AG09319 (cell line): ENCODE results near the gene TOMM40.

ENCODE experiments used
- DNase-seq: peaks from one replicate; pipeline ENCODE4 v3.0.0-alpha.2; 2010; ENCODE audit warnings: low read depth; ENCODE audit errors: extremely low read depth
- CTCF ChIP-seq: IDR thresholded peaks from 2 replicates; pipeline ENCODE4 v1.5.1; 2011; ENCODE audit warnings: low read depth, mild to moderate bottlenecking, inconsistent platforms, low read length, moderate library complexity

The TOMM40 gene

GRCh38 chr19:44891016-44891882 lies at the start of gene TOMM40:
TSS of gene TOMM40 (plus strand) at chr19:44891254. CDS start at chr19:44891416, 162 bp downstream.
- DNase-seq, result peak; percentile 99

DNA sequence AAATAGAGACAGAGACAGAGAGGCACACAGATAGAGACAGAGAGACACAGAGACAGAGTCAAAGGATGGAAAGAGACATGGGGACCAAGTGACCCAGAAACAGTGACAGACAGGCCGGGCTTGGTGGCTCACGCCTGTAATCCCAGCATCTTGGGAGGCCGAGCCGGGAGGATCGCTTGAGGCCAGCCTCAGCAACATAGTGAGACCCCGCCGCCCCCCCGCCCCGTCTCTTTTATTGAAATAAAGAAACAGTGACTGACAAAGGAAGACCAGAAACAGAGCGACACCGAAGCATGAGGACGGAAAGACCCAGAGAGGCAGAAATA lies 45.8 kb upstream of the TOMM40 start:
- no peak for DNase-seq
- no peak for TF ChIP-seq CTCF

More at GRCh38 chr19:44891016-44891882, at the start of gene TOMM40:
- no peak for TF ChIP-seq CTCF

DNA sequence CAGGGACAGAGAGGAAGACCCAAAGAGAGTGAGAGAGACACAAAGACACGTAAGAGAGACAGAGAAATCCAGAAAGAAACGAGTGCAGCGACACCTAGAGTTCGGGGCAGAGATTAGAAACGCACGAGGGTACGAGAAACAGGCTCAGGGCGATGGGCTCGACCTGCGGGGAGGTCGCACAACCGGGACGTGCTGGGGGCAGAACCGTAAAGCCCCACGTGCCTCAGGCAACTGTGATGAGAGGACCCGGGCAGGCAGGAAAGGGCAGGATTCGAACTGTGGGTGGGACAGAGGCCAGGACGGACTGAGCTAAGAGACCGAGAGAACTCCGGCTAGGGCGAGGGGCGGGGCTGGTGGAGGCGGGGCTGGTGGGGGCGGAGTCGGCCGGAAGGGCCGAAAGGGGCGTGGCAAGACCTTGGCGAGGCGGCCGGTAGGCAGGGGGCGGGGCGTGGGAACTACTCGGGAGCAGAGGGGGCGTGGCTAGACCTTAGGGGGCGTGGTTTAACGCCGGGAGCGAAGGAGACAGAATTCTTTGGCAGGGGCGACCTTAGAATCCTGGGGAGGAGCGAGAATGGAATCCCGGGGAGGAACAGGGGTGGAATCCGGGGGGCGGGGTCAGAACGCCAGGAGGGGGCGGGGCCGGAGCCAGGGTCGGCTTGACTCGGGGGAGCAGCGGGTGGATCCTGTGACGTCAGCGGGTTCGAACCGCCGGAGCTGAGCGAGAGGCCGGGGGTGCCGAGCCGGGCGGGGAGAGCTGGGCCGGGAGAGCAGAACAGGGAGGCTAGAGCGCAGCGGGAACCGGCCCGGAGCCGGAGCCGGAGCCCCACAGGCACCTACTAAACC lies 45.2 kb upstream of the TOMM40 start, which contains the start of gene NECTIN2:
NECTIN2 (plus strand) TSS at position 686 of the 843 bp plus-strand sequence. CDS start 229 bp downstream, outside the sequence.
- DNase-seq, result peak; percentile 98
- peak; percentile 83 for TF ChIP-seq CTCF

DNA sequence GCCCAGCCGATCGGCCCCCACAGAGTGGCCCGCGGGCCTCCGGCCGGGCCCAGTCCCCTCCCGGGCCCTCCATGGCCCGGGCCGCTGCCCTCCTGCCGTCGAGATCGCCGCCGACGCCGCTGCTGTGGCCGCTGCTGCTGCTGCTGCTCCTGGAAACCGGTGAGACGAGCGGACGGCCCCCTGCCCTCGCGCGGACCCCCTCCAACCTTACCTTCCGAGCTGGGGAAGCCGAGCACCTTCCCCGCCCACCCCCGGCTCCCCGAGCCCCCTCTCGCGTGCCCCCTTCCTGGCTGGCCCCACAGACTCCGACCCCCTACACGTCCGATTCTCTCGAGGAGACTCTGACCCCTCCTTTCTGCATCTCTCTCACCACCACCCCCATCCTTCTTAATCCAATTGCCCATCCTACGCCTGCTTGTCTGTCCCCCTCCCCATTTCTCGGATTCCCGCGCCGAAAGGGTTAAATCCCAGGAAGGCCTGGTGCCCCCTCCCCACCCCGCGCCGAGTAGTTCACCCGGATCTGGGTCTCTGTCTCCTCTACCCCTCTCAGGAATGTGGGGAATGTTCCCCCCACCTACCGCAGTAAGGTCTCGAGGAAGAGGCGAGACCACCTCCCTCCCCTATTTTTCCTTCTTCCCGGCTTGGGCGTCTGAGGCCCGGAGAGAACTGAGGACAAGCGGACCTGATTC lies 44.5 kb upstream of the TOMM40 start:
- no peak for DNase-seq
- no peak for TF ChIP-seq CTCF

DNA sequence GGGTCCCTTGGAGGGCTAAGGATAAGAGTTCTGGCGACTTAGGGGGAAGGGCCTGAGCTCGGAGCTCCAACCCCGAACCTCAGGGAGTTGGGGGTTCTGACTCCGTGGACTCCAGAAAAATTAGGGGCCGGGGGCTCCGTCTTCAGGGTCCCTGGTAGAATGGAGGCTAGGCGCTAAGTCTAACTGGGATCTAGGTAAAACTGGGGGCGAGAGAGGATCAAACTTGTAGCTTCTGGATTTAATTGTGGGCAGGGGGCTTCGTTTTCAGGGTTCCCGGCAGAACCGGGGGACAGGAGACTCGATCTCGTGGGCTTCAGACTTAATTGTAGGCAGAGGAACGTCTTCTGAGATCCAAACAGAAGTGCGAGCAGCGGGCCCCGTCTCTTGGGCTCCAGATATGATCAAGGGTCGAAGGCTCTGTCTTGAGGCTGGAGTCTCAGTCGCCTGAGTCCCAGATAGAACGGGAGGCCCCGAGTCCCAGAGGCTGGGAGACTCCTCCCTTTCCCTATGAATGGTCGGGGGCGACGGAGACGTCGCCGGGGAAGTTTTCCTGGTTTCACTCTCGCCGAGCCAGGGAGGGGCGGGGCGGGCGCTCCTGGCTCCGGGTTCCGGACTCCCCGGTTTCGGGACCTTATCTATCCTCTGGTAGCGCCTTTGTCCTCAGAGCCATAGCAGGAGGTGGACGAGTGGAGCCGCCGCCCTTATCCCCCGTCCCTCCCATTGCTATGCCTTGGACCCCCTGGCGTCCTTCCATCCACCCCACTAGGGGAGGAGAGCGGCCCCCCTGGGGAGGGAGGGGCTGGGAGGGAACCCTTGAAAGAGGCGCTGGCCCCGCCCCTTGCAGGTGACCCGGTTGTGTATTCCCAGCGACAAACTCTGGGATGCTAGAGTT lies 43.7 kb upstream of the TOMM40 start:
- no peak for DNase-seq
- TF ChIP-seq CTCF, result no peak

DNA sequence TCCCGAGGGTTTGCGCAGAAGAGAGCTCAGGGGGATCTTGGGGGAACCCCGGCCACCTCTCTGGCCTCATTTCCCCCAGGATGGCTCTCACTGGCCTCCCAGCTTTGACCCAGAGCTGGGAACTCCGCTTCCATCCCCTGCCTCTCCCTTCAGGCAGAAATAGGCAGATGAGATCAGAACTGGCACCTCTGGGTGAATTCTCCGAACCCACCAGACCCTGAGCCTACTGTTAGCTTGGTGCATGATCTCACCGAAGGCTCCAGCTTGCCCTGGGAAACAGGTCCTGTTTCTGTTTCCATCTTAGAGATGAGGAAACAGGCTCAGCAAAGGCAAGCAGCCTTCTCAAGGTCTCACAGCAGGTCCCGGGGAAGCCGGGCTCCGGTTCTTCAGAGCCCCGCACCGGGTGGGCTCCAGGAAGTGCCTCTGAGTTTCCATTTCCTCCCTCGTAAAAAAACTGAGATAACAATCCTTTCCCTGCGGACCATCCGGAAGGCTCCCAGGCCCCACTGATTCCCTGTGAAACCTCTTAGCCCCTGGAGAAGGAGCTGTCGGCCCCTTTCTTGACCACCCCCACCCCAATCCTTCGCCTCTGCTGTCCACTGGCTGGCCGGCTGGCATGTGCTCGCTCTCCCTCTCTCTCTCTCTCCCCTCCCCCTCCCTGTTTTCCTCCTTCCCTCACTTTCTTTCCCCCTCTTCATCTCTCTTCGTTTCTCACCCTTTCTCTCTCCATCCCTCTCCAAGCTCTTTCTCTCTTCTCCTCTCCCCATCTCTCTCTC lies 42.8 kb upstream of the TOMM40 start:
- no peak for TF ChIP-seq CTCF
- DNase-seq, result no peak
